OCI-LY1 (cell line): ENCODE data around the gene SH3BGR.

Source experiments
- H2AFZ ChIP-seq: fragments of 200-600 bp; sonication (generic), shearing (Covaris generic); 2 replicates; pipeline ENCODE4 v1.6.0; 2014; ENCODE audit warnings: antibody characterized with exemption, mild to moderate bottlenecking, low read length
- H3F3A ChIP-seq: fragments of 200-600 bp; sonication (generic), shearing (Covaris generic); 2 replicates; pipeline ENCODE4 v1.6.0; 2014; ENCODE audit warnings: mild to moderate bottlenecking, antibody characterized with exemption, low read length, moderate library complexity; ENCODE audit not compliant: insufficient read depth
- H3K27ac ChIP-seq: fragments of 200-600 bp; sonication (generic); 2 replicates; pipeline ENCODE4 v1.5.1; 2014; ENCODE audit warnings: low read length, mixed run types, mild to moderate bottlenecking, low read depth; ENCODE audit not compliant: poor library complexity, severe bottlenecking
- H3K27me3 ChIP-seq: fragments of 200-600 bp; sonication (generic); 2 replicates; pipeline ENCODE4 v1.6.0; 2014; ENCODE audit warnings: antibody characterized with exemption, mild to moderate bottlenecking, low read length, moderate library complexity; ENCODE audit not compliant: insufficient read depth
- H3K36me3 ChIP-seq: fragments of 200-600 bp; sonication (generic); 2 replicates; pipeline ENCODE4 v1.6.1; 2014; ENCODE audit warnings: mild to moderate bottlenecking, antibody characterized with exemption, low read length, moderate library complexity, mixed read lengths; ENCODE audit not compliant: insufficient read depth
- H3K4me1 ChIP-seq: fragments of 200-600 bp; sonication (generic); 2 replicates; pipeline ENCODE4 v1.5.1; 2014; ENCODE audit warnings: mild to moderate bottlenecking, low read length, moderate library complexity; ENCODE audit not compliant: insufficient read depth, severe bottlenecking
- H3K4me2 ChIP-seq: fragments of 200-600 bp; sonication (generic), shearing (Covaris generic); 2 replicates; pipeline ENCODE4 v1.6.1; 2014; ENCODE audit warnings: low read length
- H3K4me3 ChIP-seq: fragments of 200-600 bp; sonication (generic); 2 replicates; pipeline ENCODE4 v1.5.1; 2014; ENCODE audit warnings: low read length, low read depth, mild to moderate bottlenecking, mixed read lengths; ENCODE audit not compliant: poor library complexity, severe bottlenecking
- H3K79me2 ChIP-seq: fragments of 200-600 bp; shearing (Covaris generic); 2 replicates; pipeline ENCODE4 v1.6.1; 2016; ENCODE audit warnings: mixed run types, low read length, mixed read lengths; ENCODE audit not compliant: insufficient read depth
- H3K9ac ChIP-seq: fragments of 200-600 bp; sonication (generic), shearing (Covaris generic); 2 replicates; pipeline ENCODE4 v1.6.1; 2014; ENCODE audit warnings: mild to moderate bottlenecking, low read length, mixed read lengths
- H3K9me2 ChIP-seq: fragments of 200-600 bp; sonication (generic), shearing (Covaris generic); 2 replicates; pipeline ENCODE4 v1.6.1; 2014; ENCODE audit warnings: low read depth, mild to moderate bottlenecking, low read length, mixed read lengths
- H3K9me3 ChIP-seq: fragments of 200-600 bp; shearing (Covaris generic); 2 replicates; pipeline ENCODE4 v1.6.1; 2014; ENCODE audit warnings: low read length, mixed read lengths
- H4K20me1 ChIP-seq: fragments of 200-600 bp; sonication (generic), shearing (Covaris generic); 2 replicates; pipeline ENCODE4 v1.6.0; 2016; ENCODE audit warnings: mild to moderate bottlenecking, low read length; ENCODE audit not compliant: insufficient read depth
- EZH2 ChIP-seq: fragments of 200-600 bp; sonication (generic), shearing (Covaris generic); IDR thresholded peaks from 2 replicates; pipeline ENCODE4 v1.8.0; 2017; ENCODE audit warnings: borderline replicate concordance, mixed run types, mild to moderate bottlenecking, antibody characterized with exemption, low read length, moderate library complexity, mixed read lengths
- TF ChIP-seq, protein P1 (sequence below): fragments of 200-600 bp; sonication (generic), shearing (Covaris generic); IDR thresholded peaks from 2 replicates; pipeline ENCODE4 v1.5.1; 2017; ENCODE audit warnings: mild to moderate bottlenecking, antibody characterized with exemption, low read length, moderate library complexity, mixed read lengths

SH3BGR gene

DNA sequence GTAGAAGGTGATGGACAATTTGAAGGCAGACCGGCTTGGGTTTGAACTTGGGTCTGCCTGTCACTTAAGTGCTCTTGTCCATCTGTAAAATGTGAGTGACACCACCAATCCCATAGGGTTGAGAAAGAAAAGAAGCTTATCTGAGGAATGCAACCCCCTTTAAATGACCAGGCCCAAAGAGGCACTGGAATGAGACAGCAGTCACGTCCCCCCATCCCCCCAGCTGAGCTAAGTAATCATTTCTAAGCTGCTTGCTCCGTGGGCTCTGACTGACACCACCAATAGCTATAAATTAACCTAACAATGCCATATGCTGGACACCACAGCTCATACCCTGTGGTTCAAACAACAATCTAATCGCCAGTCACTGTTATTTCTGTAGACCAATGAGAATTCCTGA is 21.3 kb upstream of the SH3BGR start:
- no peaks in the 10 kb centered on the region for H3K9me2 ChIP-seq
- no peaks in the 10 kb centered on the region for H3K4me1 ChIP-seq
- TF ChIP-seq, protein P1, sequence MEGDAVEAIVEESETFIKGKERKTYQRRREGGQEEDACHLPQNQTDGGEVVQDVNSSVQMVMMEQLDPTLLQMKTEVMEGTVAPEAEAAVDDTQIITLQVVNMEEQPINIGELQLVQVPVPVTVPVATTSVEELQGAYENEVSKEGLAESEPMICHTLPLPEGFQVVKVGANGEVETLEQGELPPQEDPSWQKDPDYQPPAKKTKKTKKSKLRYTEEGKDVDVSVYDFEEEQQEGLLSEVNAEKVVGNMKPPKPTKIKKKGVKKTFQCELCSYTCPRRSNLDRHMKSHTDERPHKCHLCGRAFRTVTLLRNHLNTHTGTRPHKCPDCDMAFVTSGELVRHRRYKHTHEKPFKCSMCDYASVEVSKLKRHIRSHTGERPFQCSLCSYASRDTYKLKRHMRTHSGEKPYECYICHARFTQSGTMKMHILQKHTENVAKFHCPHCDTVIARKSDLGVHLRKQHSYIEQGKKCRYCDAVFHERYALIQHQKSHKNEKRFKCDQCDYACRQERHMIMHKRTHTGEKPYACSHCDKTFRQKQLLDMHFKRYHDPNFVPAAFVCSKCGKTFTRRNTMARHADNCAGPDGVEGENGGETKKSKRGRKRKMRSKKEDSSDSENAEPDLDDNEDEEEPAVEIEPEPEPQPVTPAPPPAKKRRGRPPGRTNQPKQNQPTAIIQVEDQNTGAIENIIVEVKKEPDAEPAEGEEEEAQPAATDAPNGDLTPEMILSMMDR, result no peak
- no peak for TF ChIP-seq EZH2
- no peak overlapping the region for H2AFZ ChIP-seq
- no peak overlapping the region for H3K4me2 ChIP-seq
- no peaks in the 10 kb centered on the region for H3K9me3 ChIP-seq
- no peaks in the 10 kb centered on the region for H3F3A ChIP-seq
- H4K20me1 ChIP-seq, result no peaks in the 10 kb centered on the region
- H3K27ac ChIP-seq, result no peak overlapping the region
- no peak overlapping the region for H3K9ac ChIP-seq
- no peaks in the 10 kb centered on the region for H3K27me3 ChIP-seq
- no peaks in the 10 kb centered on the region for H3K36me3 ChIP-seq
- no peaks in the 10 kb centered on the region for H3K79me2 ChIP-seq
- no peak overlapping the region for H3K4me3 ChIP-seq

DNA sequence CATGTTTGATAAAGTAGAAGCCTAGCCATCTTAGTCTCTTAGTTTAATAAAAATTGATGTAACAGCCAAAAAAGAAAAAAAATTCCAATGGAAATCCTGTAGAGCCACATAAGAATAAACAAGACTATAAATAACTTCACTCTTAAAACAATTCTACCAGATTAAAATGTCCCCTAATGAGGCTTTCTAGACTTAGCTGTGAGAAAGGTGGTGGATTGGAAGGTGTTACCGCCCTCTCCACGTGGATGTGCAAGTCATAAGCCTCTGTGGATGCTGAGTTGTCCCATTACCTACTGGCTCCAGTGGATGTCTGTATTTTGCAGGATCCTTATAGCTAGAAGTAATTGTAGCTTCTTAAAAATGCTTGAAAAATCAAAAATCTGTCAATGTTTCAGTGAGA is 20.8 kb upstream of the SH3BGR start:
- no peak overlapping the region for H3K27ac ChIP-seq
- H3K9me3 ChIP-seq, result no peaks in the 10 kb centered on the region
- no peaks in the 10 kb centered on the region for H3K4me1 ChIP-seq
- H3K79me2 ChIP-seq, result no peaks in the 10 kb centered on the region
- H3K27me3 ChIP-seq, result no peaks in the 10 kb centered on the region
- H3K4me2 ChIP-seq, result no peak overlapping the region
- H3F3A ChIP-seq, result no peaks in the 10 kb centered on the region
- H3K9ac ChIP-seq, result no peak overlapping the region
- no peaks in the 10 kb centered on the region for H4K20me1 ChIP-seq
- no peak overlapping the region for H3K4me3 ChIP-seq
- H2AFZ ChIP-seq, result no peak overlapping the region
- H3K9me2 ChIP-seq, result no peaks in the 10 kb centered on the region
- no peaks in the 10 kb centered on the region for H3K36me3 ChIP-seq
- TF ChIP-seq, protein P1, result no peak
- TF ChIP-seq EZH2, result no peak

DNA sequence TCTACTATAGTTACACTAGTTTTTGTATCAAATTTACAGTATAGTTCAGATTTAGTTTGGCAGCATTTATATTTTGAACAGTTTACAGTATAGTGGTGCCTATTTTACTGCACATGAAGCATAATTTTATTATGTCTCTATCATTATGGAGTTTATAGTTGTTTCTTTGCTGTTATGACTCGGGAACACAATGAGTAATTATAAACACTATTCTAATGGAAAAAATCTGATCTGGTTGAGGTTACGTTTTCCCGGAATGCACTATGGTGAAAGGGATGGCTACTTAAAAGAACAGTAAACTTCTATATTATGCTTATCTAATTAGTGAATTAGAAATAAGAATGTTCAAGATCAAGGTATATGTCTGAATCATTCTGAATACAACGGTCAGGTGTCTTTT is 16.8 kb upstream of the SH3BGR start:
- Histone ChIP-seq H3K36me3 (no peaks in the 10 kb centered on the region), H3K9me3 (no peaks in the 10 kb centered on the region), H3K4me3 (no peak overlapping the region), H2AFZ (no peak overlapping the region), H3K9ac (no peak overlapping the region), H3K27me3 (no peaks in the 10 kb centered on the region), H3K9me2 (no peaks in the 10 kb centered on the region), H3K27ac (no peak overlapping the region), H4K20me1 (no peaks in the 10 kb centered on the region), H3K4me1 (no peaks in the 10 kb centered on the region), H3K4me2 (no peak overlapping the region), H3K79me2 (no peaks in the 10 kb centered on the region), H3F3A (no peaks in the 10 kb centered on the region)
- TF ChIP-seq, protein P1, result no peak
- no peak for TF ChIP-seq EZH2
